Activated naive CD8-positive, alpha-beta T cell treated with anti-CD3 and anti-CD28 coated beads for 36 hours (primary cell): Measurements from ENCODE around the gene ATXN2. TPM values are rescaled to one million over a fixed set of nuclear protein-coding genes. Genes with fewer than 3 reads are reported as not detected.

Experiments used
- total RNA-seq, 2 experiments: library from RNA; stranded (reverse); gene quantifications; one replicate each; pipeline ENCODE4 v1.2.3, GENCODE V29; 2021

The ATXN2 gene
- total RNA-seq, 2 experiments from 2014 or later, result 24.8 to 30.8 TPM

Other genes with a start within 250 kb of the ATXN2 start
- gene PHETA1, start 230.2 kb downstream of the ATXN2 start, total RNA-seq, result 1 to 10 TPM; 2.0 to 2.4 TPM
- gene SH2B3, start 193.4 kb downstream of the ATXN2 start, total RNA-seq, result 10 to 100 TPM; 58.5 to 59.4 TPM
- gene BRAP, start 86.6 kb upstream of the ATXN2 start, total RNA-seq, result 10 to 100 TPM; 22.4 to 23.0 TPM
- gene ACAD10, start 86.7 kb upstream of the ATXN2 start, total RNA-seq, result 10 to 100 TPM; 14.4 to 17.4 TPM
- 1 to 10 TPM; 1.4 to 1.6 TPM for gene ALDH2, start 167.6 kb upstream of the ATXN2 start, total RNA-seq
- gene MAPKAPK5, start 242.9 kb upstream of the ATXN2 start, total RNA-seq, result 10 to 100 TPM; 73.7 to 75.0 TPM